Kidney epithelial cell (primary cell): Measurements from ENCODE around the gene FAM221B. TPM values are rescaled to one million over a fixed set of nuclear protein-coding genes. Genes with fewer than 3 reads are reported as not detected.

Source experiments
- DNase-seq: peaks from one replicate; pipeline ENCODE4 v3.0.0-alpha.2; 2010; ENCODE audit warnings: low read depth
- H3K27me3 ChIP-seq: 2 replicates; pipeline ENCODE4 v1.6.0; 2011; ENCODE audit warnings: low read length; ENCODE audit not compliant: control insufficient read depth, insufficient read depth
- H3K36me3 ChIP-seq: 2 replicates; pipeline ENCODE4 v1.5.1; 2011; ENCODE audit warnings: low read length; ENCODE audit not compliant: control insufficient read depth, insufficient read depth
- H3K4me3 ChIP-seq: 2 replicates; pipeline ENCODE4 v1.5.1; 2011; ENCODE audit warnings: low read depth, mild to moderate bottlenecking, control low read depth, low read length
- total RNA-seq: library from RNA; depleted of rRNA; stranded (reverse); fragments of >200 nt; gene quantifications from 2 replicates; pipeline ENCODE4 v1.2.3, GENCODE V29; 2015
- TF ChIP-seq, protein P1 (sequence below): IDR thresholded peaks from 2 replicates; pipeline ENCODE4 v1.5.1; 2011; ENCODE audit warnings: mild to moderate bottlenecking, moderate library complexity, low read length, control low read depth, inconsistent platforms; ENCODE audit not compliant: insufficient read depth, poor library complexity, severe bottlenecking

The FAM221B gene
- total RNA-seq, 1 donor from 2014 or later: not detected

DNA sequence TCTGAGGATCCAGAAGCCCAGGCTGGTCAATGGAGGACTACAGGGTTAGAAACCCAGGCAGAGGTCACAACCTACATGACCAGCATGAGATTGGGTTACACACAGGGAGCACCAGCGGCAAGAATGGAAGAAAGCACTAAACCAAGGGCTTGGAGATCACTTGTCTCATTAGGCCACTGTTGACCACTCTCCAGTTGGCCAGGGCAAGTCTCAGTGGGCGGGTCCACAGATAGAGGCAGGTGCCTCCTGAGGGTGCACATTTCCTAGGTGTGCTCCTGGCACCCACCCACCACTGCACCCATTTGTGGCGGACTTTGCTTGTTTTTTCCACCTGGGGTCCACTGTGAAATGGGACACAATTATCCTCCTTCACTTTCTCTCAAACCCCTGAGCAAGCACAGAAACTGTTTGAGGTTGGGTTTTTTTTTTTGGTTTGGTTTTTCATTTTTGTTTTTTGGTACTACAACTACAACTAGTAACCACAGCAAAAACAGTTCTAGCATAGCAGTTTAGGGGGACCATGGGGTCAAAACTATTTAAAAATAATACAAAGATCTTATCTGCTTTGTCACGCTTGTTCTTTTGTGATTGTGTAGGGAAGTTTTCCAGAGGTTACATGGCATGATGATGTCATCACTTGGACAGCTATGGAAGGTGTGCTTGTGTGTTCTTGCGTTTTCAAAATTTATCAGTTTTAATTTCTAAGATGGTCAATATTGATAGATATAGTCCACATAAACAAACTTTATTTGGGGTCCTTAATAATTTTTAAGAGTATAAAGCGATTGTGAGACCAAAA lies 31.0 kb downstream of the FAM221B start:
- H3K27me3 ChIP-seq: no peaks in the 10 kb centered on the region
- DNase-seq: no peak
- TF ChIP-seq, protein P1, sequence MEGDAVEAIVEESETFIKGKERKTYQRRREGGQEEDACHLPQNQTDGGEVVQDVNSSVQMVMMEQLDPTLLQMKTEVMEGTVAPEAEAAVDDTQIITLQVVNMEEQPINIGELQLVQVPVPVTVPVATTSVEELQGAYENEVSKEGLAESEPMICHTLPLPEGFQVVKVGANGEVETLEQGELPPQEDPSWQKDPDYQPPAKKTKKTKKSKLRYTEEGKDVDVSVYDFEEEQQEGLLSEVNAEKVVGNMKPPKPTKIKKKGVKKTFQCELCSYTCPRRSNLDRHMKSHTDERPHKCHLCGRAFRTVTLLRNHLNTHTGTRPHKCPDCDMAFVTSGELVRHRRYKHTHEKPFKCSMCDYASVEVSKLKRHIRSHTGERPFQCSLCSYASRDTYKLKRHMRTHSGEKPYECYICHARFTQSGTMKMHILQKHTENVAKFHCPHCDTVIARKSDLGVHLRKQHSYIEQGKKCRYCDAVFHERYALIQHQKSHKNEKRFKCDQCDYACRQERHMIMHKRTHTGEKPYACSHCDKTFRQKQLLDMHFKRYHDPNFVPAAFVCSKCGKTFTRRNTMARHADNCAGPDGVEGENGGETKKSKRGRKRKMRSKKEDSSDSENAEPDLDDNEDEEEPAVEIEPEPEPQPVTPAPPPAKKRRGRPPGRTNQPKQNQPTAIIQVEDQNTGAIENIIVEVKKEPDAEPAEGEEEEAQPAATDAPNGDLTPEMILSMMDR: no peak

DNA sequence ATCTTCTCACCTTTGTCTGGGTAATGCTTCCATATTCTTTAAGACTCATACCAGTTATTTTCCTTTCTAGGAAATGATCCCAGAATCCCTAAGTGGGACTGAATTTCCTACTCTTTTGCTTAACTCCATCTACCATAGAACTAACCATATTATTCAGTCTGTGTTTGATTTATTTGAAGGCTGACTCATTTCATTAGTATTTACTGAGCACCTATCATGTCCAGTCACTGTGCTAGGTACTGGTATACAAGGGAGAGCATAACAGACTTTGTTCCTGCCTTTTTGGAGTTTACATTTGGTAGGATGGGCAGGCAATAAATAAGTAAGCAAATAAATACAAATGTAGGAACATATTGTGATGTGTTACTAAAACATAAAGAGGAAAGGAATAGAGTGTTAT lies 32.8 kb downstream of the FAM221B start:
- TF ChIP-seq, protein P1: no peak
- H3K4me3 ChIP-seq: no peak overlapping the region
- no peaks in the 10 kb centered on the region for H3K36me3 ChIP-seq
- no peaks in the 10 kb centered on the region for H3K27me3 ChIP-seq
- DNase-seq: no peak

More for the DNA sequence above, 31.0 kb downstream of the FAM221B start:
- Histone ChIP-seq H3K4me3 (no peak overlapping the region), H3K36me3 (no peaks in the 10 kb centered on the region)

DNA sequence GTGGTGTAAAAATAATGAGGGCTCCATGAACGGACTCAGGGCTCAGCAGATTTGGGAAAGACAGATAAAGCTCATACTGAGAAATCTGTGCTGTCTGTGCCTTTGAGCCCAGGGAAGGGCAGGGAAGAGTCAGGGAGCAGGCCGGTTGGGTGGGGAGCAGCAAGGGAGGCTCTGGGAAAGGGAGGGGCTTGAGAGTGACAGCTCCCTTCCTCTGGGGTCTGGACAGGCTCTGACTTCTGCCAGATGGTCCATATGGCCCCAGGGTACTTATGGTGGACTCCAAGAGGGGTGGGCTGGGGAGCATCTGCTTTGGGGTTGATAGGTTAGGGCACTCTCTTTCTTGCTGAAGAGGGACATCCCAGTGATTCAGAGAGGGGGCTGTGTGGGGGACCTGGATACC lies 35.1 kb downstream of the FAM221B start:
- Histone ChIP-seq H3K4me3 (no peak overlapping the region), H3K27me3 (no peaks in the 10 kb centered on the region), H3K36me3 (no peaks in the 10 kb centered on the region)
- TF ChIP-seq, protein P1: no peak
- no peak for DNase-seq

DNA sequence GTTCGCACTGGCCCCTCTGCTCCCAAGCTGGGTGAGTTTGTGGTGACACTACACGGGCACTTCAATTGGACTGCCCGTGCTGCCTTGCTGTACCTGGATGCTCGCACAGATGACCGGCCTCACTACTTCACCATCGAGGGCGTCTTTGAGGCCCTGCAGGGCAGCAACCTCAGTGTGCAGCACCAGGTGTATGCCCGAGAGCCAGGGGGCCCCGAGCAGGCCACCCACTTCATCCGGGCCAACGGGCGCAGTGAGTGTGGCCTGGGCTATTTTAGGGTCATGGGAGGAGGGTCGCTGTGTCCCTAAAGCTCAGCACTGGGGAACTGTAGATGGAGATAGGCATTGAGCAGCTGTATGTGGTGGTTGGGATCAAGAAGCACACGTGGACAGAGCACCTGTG lies 35.7 kb downstream of the FAM221B start:
- H3K27me3 ChIP-seq: no peaks in the 10 kb centered on the region
- no peak overlapping the region for H3K4me3 ChIP-seq
- TF ChIP-seq, protein P1: no peak
- no peak for DNase-seq
- no peaks in the 10 kb centered on the region for H3K36me3 ChIP-seq

DNA sequence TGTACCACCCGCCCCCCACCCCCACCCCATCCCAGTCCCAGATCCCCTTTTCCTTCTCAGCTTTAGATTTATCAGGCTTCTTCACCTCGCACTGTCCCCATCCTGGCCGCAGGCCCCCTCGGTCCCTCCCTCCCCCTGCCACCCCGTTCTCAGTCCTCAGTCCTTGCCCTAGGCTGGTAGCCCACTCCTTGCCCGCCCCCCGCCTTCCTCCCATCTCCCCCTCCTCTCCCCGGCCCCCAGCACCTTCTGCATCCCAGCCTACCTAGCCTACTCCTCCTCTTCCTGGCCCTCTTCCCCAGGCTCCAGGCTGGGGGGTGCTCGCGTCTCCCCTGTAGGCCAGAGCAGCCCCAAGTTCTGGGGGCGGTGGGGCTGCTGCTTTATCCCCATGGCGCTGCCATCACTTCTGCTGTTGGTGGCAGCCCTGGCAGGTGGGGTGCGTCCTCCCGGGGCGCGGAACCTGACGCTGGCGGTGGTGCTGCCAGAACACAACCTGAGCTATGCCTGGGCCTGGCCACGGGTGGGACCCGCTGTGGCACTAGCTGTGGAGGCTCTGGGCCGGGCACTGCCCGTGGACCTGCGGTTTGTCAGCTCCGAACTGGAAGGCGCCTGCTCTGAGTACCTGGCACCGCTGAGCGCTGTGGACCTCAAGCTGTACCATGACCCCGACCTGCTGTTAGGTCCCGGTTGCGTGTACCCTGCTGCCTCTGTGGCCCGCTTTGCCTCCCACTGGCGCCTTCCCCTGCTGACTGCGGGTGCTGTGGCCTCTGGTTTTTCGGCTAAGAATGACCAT lies 36.3 kb downstream of the FAM221B start:
- TF ChIP-seq, protein P1: no peak
- peak overlapping the region; percentile 49 for H3K4me3 ChIP-seq

More for the DNA sequence above, 36.3 kb downstream of the FAM221B start:
- Histone ChIP-seq H3K36me3 (no peaks in the 10 kb centered on the region), H3K27me3 (no peaks in the 10 kb centered on the region)
- no peak for DNase-seq
